Measurements from ENCODE around the gene ANKRD33. TPM values are rescaled to one million over a fixed set of nuclear protein-coding genes. Genes with fewer than 3 reads are reported as not detected.

Gene ANKRD33
- total and polyA plus RNA-seq, 2 of the 4 experiments (the other 2 are of a cell fraction) = under 0.01 to 0.03 TPM

GRCh38 chr12:51905471-51906429 is 17.8 kb downstream of the ANKRD33 start:
- BruUV-seq (replicated peaks) = no TSS peak
- Histone ChIP-seq H3K9ac (ENCODE audit: low read depth, low read length) (no peak overlapping the region), H3K4me1 (ENCODE audit: control insufficient read depth, insufficient read depth, low read length) (peaks cover 27% of the 10 kb centered on the region), H3K4me3 (ENCODE audit: insufficient read depth, low read depth, low read length) (no peak overlapping the region), H3K9me1 (ENCODE audit: insufficient read depth, low read length) (peaks cover 36% of the 10 kb centered on the region), H2BK20ac (ENCODE audit: low read depth, low read length) (peak overlapping the region; percentile 88), H2AFZ (replicated peaks; ENCODE audit: low read length, poor library complexity) (peak overlapping the region; percentile 85), H4K20me1 (ENCODE audit: insufficient read depth, low read length) (no peaks in the 10 kb centered on the region), H3K4me2 (ENCODE audit: low read depth, low read length) (peak overlapping the region; percentile 12; the same call in 1 of the 2 replicates), H3K79me1 (ENCODE audit: low read depth in 1 of 2, low read length in 2 of 2) (peaks cover 0 to 14% of the 10 kb centered on the region in 2 experiments; a peak in 3 of 4 replicates), H2BK120ac (ENCODE audit: low read depth, low read length) (peak overlapping the region; percentile 83), H3K18ac (ENCODE audit: low read depth, low read length) (peak overlapping the region; percentile 82), H2AK9ac (replicated peaks; ENCODE audit: low read depth, low read length, poor library complexity) (peak overlapping the region; percentile 2), H3K36me3 (ENCODE audit: control insufficient read depth, insufficient read depth, low read length) (no peaks in the 10 kb centered on the region), H3K23ac (ENCODE audit: low read depth, low read length) (peak overlapping the region; percentile 59), H3K27me3 (ENCODE audit: control insufficient read depth, insufficient read depth, low read length) (no peaks in the 10 kb centered on the region), H3K27ac (ENCODE audit: insufficient read depth, low read length) (peak overlapping the region; percentile 85), H3K14ac (replicated peaks; ENCODE audit: low read depth, low read length) (peak overlapping the region; percentile 87), H4K5ac (ENCODE audit: low read depth, low read length) (peak overlapping the region; percentile 86), H2BK5ac (ENCODE audit: low read depth, low read length, poor library complexity, severe bottlenecking) (peak overlapping the region; percentile 55), H3K4ac (ENCODE audit: low read depth, low read length) (peak overlapping the region; percentile 92), H3K9me3 (ENCODE audit: control insufficient read depth, insufficient read depth, low read length) (no peaks in the 10 kb centered on the region), H4K91ac (ENCODE audit: insufficient read depth, low read depth, low read length) (peak overlapping the region; percentile 37), H2BK15ac (ENCODE audit: low read depth, low read length) (peak overlapping the region; percentile 98; the same call in 2 of the 3 replicates), H4K8ac (ENCODE audit: low read depth in 2 of 2, low read length in 2 of 2) (peak overlapping the region; percentile 73 to 82), H2AK5ac (ENCODE audit: low read depth, low read length) (peak overlapping the region; percentile 92), H3K56ac (ENCODE audit: extremely low read depth, insufficient read depth, low read length) (peak overlapping the region; percentile 3; the same call in 1 of the 2 replicates)
- 20% methylated on average over 2 of the region's 18 CpGs; no CpG with 5 or more reads in 1 of the 2 experiments for WGBS, 2 experiments (ENCODE audit: extremely low coverage in 2 of 2, insufficient read length in 1 of 2)
- TF ChIP-seq USF2 (IDR thresholded peaks at IDR 0.05; ENCODE audit: low read depth, low read length) (no peak), NFE2L2 (IDR thresholded peaks at IDR 0.05; ENCODE audit: low read depth, low read length) (no peak), ELK1 (IDR thresholded peaks at IDR 0.05; ENCODE audit: borderline replicate concordance, low read depth, low read length) (no peak), RFX5 (IDR thresholded peaks at IDR 0.05; ENCODE audit: low read depth, low read length) (no peak), RAD21 (IDR thresholded peaks at IDR 0.05; ENCODE audit: low read length) (no peak), RCOR1 (IDR thresholded peaks at IDR 0.05; ENCODE audit: insufficient replicate concordance, low read length) (no peak), CTCF (conservative IDR thresholded peaks at IDR 0.05; ENCODE audit: low read depth, low read length) (no peak), CHD1 (IDR thresholded peaks at IDR 0.05; ENCODE audit: low read depth, low read length) (no peak), MAZ (IDR thresholded peaks at IDR 0.05; ENCODE audit: borderline replicate concordance, low read depth, low read length) (no peak), POLR2A (IDR thresholded peaks at IDR 0.05; ENCODE audit: low read depth, low read length) (no peak), MXI1 (IDR thresholded peaks at IDR 0.05; ENCODE audit: borderline replicate concordance, low read depth, low read length) (no peak), FOS (IDR thresholded peaks at IDR 0.05; ENCODE audit: low read depth, low read length) (no peak)
- dilution Hi-C loops (cut with HindIII; ENCODE audit: low sequenced_read_pairs, unreplicated experiment) (no loop called here), in situ Hi-C loops (cut with MboI; ENCODE audit: low sequenced_read_pairs) (no loop called here), intact Hi-C loops (cut with micrococcal nuclease) (no loop called here)
- DNase-seq (peak; percentile 40), ATAC-seq (ENCODE audit: low read depth) (no peak; the same call in 1 of the 2 replicates)
- CTCF ChIA-PET = interaction anchor here (0.6 kb wide), 1 partner anchor 39 kb away, joined by 3 read pairs; no protein-coding TSS in a partner anchor
- POLR2A ChIA-PET (ENCODE audit: unreplicated experiment) = no interaction called here

Measured in IMR-90 (cell line).